ENCODE results near the gene MAFG.

DNA sequence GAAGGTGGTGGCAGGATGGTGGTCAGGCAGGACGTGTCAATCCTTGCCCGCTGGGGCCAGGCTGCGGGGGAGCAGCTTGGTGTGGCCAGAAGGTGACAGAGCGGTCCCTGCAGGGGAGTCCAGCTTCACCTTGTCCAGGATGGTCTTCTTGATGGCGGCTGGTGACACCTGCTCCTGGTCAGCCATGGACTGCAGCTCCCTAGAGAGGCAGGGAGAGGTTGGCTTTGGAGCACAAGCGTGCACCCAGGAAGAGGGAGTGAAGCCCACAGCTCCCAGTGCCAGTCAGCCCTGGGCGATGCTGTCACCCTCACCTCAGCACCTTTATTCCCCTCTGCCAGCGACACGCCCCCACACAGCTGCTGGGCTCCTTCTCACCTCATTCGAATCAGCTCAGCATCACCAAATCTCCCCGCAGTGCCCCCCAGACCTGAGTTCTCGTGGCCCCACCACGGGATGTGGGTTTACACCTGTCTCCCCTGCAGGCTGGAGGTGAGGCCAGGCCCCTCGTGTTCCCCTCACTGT is 5.7 kb upstream of the MAFG start:
- TF ChIP-seq, protein P1, sequence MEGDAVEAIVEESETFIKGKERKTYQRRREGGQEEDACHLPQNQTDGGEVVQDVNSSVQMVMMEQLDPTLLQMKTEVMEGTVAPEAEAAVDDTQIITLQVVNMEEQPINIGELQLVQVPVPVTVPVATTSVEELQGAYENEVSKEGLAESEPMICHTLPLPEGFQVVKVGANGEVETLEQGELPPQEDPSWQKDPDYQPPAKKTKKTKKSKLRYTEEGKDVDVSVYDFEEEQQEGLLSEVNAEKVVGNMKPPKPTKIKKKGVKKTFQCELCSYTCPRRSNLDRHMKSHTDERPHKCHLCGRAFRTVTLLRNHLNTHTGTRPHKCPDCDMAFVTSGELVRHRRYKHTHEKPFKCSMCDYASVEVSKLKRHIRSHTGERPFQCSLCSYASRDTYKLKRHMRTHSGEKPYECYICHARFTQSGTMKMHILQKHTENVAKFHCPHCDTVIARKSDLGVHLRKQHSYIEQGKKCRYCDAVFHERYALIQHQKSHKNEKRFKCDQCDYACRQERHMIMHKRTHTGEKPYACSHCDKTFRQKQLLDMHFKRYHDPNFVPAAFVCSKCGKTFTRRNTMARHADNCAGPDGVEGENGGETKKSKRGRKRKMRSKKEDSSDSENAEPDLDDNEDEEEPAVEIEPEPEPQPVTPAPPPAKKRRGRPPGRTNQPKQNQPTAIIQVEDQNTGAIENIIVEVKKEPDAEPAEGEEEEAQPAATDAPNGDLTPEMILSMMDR (IDR thresholded peaks at IDR 0.05; ENCODE audit: extremely low read depth in 1 of 2, insufficient read depth in 1 of 2, low read depth in 1 of 2, low read length in 2 of 2): no peak
- TF ChIP-seq EZH2 (IDR thresholded peaks at IDR 0.05; ENCODE audit: borderline replicate concordance, low read depth, low read length, severe bottlenecking) (no peak), POLR2AphosphoS5 (IDR thresholded peaks at IDR 0.05; ENCODE audit: insufficient read depth, low read depth, low read length) (peak; percentile 28), JUN (IDR thresholded peaks at IDR 0.05; ENCODE audit: borderline replicate concordance, insufficient read depth, insufficient read length, low read depth) (no peak), POLR2A (IDR thresholded peaks at IDR 0.05; ENCODE audit: low read depth, low read length) (peak; percentile 38), GATA2 (IDR thresholded peaks at IDR 0.05; ENCODE audit: insufficient read depth, insufficient read length, low read depth, low read length) (no peak), FOS (IDR thresholded peaks at IDR 0.05; ENCODE audit: borderline replicate concordance, insufficient read depth, low read length) (no peak), MYC (IDR thresholded peaks at IDR 0.05; ENCODE audit: low read depth, low read length) (no peak)
- TF ChIP-seq, protein P2, sequence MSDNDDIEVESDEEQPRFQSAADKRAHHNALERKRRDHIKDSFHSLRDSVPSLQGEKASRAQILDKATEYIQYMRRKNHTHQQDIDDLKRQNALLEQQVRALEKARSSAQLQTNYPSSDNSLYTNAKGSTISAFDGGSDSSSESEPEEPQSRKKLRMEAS (IDR thresholded peaks at IDR 0.05; ENCODE audit: insufficient read depth, insufficient read length): no peak

Measured in endothelial cell of umbilical vein (primary cell).